Measurements from ENCODE around the gene AUTS2. TPM values are rescaled to one million over a fixed set of nuclear protein-coding genes. Genes with fewer than 3 reads are reported as not detected.

AUTS2 gene
- total RNA-seq, 1 donor from 2014 or later = 1.2 TPM

DNA sequence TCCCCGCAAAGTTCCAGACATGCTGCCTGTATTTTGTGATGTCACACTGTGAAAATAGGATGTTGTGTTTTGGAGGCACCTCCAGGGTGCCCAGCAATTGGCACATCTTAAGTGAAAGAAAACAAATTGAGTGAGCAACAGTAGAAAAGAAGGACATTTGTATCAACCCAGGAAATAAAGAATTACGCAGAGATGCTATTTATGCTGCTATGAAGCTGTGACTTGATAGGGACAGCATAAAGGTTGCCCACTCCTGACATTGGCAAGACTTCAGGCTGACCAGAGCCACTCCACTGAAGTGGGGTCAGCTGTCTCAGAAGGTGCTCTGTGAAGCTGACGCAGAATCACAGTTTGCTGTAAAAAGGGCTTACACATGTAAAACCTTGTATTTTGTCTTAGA is 803.8 kb downstream of the AUTS2 start:
- DNase-seq = no peak

DNA sequence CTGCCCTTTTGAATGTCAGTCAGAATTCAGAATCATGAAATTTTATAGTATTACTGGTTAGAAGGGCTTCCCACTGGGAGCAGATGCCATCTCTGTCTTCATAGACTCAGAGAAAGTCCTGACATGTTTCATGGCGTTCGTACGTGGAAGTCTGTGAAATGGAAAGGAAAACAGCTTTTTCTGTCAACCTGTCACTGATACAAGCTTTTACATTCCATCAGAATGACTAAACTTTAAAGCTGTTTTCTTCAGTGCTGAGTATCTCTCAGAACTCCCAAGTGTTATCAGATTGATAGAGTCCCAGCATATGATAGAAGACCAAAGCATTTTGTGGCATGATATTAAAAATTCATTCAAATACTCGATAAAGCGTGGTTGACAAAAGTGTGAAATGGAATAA is 807.0 kb downstream of the AUTS2 start:
- DNase-seq = no peak

- no peak for DNase-seq
These were observed 808.1 kb downstream of the AUTS2 start for GRCh38 chr7:70406186-70406949.

- DNase-seq = no peak
These were observed 808.6 kb downstream of the AUTS2 start for GRCh38 chr7:70406950-70407209.

- DNase-seq = no peak
These were observed 810.2 kb downstream of the AUTS2 start for GRCh38 chr7:70408477-70408876.

- DNase-seq = no peak
These were observed 810.6 kb downstream of the AUTS2 start for GRCh38 chr7:70408891-70409290.

DNA sequence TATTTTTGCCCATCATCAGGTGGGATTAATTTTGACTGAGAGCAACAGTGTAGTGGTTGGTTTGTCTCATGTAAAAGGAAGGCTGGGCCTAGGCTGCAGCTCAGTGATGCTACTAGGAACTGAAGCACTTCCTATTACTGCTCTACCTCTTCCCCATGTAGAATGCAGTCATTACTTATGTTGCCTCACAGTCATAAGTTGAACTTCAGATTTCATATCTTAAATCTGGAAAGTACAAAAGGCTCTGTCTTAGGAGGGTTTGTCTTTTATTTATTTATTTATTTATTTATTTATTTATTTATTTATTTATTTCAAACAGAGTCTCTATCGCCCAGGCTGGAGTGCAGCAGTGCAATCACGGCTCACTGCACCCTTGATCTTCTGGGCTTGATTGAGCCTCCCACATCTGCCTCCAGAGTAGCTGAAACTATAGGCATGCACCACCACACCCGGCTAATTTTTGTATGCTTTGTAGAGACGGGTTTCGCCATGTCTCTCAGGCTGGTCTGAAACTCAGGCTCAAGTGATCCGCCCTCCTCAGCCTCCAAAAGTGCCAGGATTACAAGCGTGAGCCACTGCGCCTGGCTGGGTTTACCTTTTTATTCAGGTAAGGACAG is 812.0 kb downstream of the AUTS2 start:
- DNase-seq = no peak

GRCh38 chr7:70414368-70414767 is 816.1 kb downstream of the AUTS2 start:
- DNase-seq = no peak

DNA sequence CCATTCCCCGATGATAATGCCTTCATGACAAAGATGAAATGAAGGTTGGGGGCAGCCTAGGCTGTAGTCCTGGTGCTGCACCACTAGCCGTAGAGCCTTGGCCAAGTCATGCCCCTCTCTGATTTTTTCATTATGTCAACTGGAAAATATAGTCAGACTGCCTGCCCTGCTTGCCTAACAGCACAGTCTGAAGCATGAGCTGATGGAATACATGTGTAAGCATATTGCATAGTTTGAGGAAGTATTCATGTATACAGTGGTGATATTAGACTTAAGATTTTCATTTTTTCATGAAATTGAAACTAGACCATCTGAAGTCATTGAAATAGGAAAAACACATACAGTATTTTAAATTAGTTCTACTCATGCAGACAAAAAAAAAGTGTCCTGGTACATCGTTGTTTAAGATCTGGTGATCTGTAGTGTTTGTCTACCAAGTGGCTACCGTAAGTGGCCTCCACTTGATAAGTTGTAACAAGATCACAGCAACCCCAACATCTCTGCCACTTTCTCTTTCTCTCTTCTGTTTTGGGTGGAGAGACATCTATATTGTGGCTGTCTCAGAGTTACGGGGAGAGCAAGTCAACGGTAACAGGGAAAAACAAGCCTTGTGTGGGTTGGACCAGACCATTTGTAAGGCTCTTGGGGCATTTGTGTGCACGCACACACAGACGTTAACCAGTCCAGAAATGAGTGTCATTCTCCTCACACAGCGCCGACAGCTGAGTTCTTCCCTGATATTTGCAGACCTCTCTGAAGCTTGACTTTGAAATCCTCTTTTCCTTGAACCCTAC is 817.1 kb downstream of the AUTS2 start:
- no peak for DNase-seq

- no peak for DNase-seq
These were observed 818.2 kb downstream of the AUTS2 start for GRCh38 chr7:70416347-70416985.

DNA sequence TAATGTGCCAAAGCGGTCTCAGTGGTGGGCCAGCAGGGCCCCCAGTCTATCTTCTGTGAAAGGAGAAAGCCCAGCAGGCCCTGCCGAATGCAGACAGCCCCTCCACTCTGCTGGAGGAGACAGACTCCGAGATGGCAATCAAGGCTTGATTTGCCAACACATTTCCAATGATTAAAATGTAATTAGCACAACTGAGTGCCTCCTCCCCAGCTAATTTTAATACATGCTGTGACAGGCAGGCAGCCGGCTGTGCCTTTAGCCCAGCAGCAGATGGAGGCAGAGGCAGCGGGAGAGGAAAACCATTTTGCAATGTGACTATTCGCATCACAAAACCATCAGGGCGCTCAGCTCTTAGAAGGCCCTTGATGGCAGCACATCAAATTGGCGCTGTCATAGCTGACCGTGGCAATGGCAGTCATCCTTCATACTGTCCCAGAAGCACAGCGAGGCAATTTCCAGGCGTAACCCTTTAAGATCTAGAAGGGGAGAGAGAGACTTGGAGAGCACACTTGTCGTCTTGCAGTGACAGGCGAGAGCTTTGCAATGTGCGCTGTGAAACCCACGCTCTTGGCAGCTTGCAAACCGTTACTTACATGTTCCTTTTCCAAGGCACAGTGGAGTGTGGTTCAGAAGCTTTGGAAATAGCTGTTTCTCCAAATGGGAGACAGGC is 818.8 kb downstream of the AUTS2 start:
- no peak for DNase-seq

- DNase-seq = no peak
These were observed 821.5 kb downstream of the AUTS2 start for GRCh38 chr7:70419526-70420380.

GRCh38 chr7:70420381-70420662 is 822.0 kb downstream of the AUTS2 start:
- no peak for DNase-seq

DNA sequence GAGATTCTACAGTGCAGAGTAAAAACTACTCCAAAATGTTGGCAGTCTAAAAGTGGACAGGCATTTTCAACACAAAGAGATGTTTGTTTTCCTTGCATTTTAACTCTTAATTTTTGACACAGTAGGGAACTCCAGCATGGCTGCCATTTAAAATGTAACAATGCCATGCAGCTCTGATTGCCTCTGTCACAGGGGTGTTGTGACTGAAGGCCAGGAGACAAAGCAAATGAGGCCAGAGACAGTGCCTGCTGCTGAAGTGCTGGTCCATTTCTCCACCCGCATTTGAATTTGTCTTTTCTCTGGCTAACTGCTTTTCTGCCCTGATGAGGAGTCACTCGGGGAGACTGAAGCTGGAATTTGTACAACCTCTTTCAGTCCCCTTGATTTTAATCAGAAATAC is 823.0 kb downstream of the AUTS2 start:
- DNase-seq = no peak

- no peak for DNase-seq
These were observed 828.1 kb downstream of the AUTS2 start for GRCh38 chr7:70426249-70426880.

DNA sequence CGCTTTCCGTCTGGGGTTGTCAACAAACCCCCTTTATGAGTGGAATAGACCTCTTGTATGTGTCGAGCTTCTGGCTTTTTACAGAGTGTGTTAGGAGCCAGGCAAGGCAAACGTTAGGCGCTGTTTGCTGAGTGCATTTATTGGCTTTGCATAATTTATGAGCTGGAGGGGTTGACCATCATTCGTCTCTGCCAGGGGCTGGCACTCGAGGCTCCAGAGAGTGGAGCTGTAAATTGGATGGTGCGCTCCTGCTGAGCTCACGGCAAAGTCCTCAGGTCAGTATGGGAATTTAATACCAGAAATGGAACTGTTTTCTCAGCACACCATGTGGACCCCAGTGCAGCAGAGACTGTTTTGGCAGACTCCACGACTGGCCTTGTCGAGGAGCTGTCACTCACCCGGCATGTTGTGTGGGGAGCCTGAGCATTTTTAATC is 834.3 kb downstream of the AUTS2 start:
- no peak for DNase-seq

DNA sequence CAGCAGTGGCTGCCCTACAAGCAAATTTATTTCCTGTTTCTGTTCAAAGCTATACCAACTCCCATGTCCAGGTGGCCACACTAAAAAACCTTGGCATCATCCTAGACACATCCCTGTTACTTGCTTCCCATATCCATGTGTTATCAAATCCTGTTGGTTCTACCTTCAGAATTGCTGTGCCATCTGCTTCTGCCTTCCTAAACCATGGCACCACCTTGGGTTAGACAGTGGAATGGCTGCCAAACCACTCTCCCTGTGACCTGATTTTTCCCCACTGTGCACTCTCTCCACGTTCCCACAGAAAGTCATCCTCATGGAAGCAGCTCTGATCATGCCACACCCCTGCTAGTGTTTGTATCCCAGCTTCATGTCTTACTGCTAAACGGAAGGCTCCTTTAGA is 836.1 kb downstream of the AUTS2 start:
- no peak for DNase-seq

- DNase-seq = no peak
These were observed 836.5 kb downstream of the AUTS2 start for GRCh38 chr7:70434821-70435220.

DNA sequence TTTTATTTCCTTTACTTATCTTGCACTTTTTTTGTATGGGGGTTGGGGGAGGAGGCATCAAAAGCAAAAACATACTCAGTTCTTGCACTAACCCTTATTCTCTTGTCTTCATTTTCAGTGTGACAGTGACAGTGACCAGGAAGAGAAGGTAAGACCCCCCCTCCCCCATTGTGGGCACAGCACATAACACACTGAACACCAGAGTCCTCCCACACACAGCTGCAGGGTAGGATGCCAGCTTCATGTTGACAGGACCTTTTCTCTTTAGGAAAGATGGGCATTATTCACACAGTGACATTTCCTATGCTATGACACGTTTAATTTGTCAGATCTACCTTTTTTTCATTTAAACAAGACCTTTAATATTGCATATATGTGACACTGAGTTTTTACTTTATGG is 837.4 kb downstream of the AUTS2 start:
- DNase-seq = no peak

- no peak for DNase-seq
These were observed 838.6 kb downstream of the AUTS2 start for GRCh38 chr7:70436790-70437350.

- DNase-seq = no peak
These were observed 841.4 kb downstream of the AUTS2 start for GRCh38 chr7:70439651-70440050.

Data from dermis blood vessel endothelial cell (primary cell).